HepG2 (cell line): ENCODE measurements around the gene HOXA11. TPM values are rescaled to one million over a fixed set of nuclear protein-coding genes. Genes with fewer than 3 reads are reported as not detected.

Source experiments
- ATAC-seq: fragments of 200-7000 bp; cut with Tn5 transposase; 3 replicates; pipeline ENCODE4 v1.9.1; 2020; ENCODE audit warnings: mild to moderate bottlenecking, moderate library complexity
- BruUV-seq: library from RNA; stranded (reverse); fragments of 400-500 nt; replicated peaks from 2 replicates; lab custom pipeline; 2021; lab: Mats Ljungman, UMichigan
- CTCF ChIA-PET: fragments of 300-600 bp; formaldehyde crosslinking; extraction: SDS; loops from one replicate; lab custom pipeline; 2021; ENCODE audit warnings: low total read pairs, inconsistent platforms, low intra/inter-chr PET ratio; lab: Yijun Ruan, JAX
- POLR2A ChIA-PET: fragments of 350-600 bp; sonication (Branson Sonifier 250); formaldehyde crosslinking; loops from one replicate; lab custom pipeline; 2020; ENCODE audit warnings: antibody characterized with exemption, inconsistent platforms; lab: Yijun Ruan, JAX
- DNase-seq: peaks from one replicate; pipeline ENCODE4 v3.0.0-alpha.2; 2015; ENCODE audit warnings: low spot score
- FAIRE-seq: peaks from 3 replicates; lab custom pipeline; 2011; peaks lifted over from hg19 to GRCh38; lab: Jason Lieb, UNC
- H2AFZ ChIP-seq: one replicate; pipeline ENCODE4 v1.6.1; 2011; ENCODE audit warnings: low read length, inconsistent platforms
- H3K27ac ChIP-seq: fragments of 300-600 bp; 3 replicates; pipeline ENCODE4 v1.8.0; 2011; ENCODE audit warnings: mixed run types, mild to moderate bottlenecking, mixed read lengths, low read length, inconsistent platforms; ENCODE audit not compliant: insufficient read depth; ENCODE audit errors: extremely low read length
- H3K27me3 ChIP-seq, 2 experiments: fragments of 200-600 bp in 1 of 2; 2 replicates in 1 of 2; 3 replicates in 1 of 2; pipeline versions ENCODE4 v1.6.0 to v1.8.0; 2011; ENCODE audit warnings: low read length in 2 of 2, mild to moderate bottlenecking in 2 of 2, moderate library complexity in 2 of 2, inconsistent platforms in 1 of 2; ENCODE audit not compliant: insufficient read depth in 2 of 2, control insufficient read depth in 1 of 2
- H3K36me3 ChIP-seq, 2 experiments: fragments of 200-600 bp in 1 of 2; replicated peaks in 1 of 2; 2 replicates in 1 of 2; 3 replicates in 1 of 2; pipeline versions ENCODE4 v1.5.1 to v1.8.0; 2011; ENCODE audit warnings: low read length in 2 of 2, inconsistent platforms in 1 of 2; ENCODE audit not compliant: insufficient read depth in 2 of 2, control insufficient read depth in 1 of 2
- H3K4me1 ChIP-seq: 2 replicates; pipeline ENCODE4 v1.5.1; 2012; ENCODE audit warnings: low read length, inconsistent platforms; ENCODE audit not compliant: insufficient read depth
- H3K4me2 ChIP-seq: 2 replicates; pipeline ENCODE4 v1.6.0; 2011; ENCODE audit warnings: low read depth, low read length, inconsistent platforms
- H3K4me3 ChIP-seq, 3 experiments: fragments of 200-600 bp in 1 of 3; sonication (generic), shearing (Covaris generic) in 1 of 3; replicated peaks in 1 of 3; 2 replicates each; pipeline ENCODE4 v1.5.1; 2011 to 2016; ENCODE audit warnings: low read length in 3 of 3, inconsistent platforms in 2 of 3, low read depth in 2 of 3, mild to moderate bottlenecking in 2 of 3, control low read depth in 1 of 3, mixed read lengths in 1 of 3; ENCODE audit not compliant: insufficient read depth in 1 of 3
- H3K79me2 ChIP-seq: one replicate; pipeline ENCODE4 v1.6.1; 2011; ENCODE audit warnings: low read length, inconsistent platforms; ENCODE audit not compliant: insufficient read depth
- H3K9ac ChIP-seq: 2 replicates; pipeline ENCODE4 v1.6.0; 2011; ENCODE audit warnings: mild to moderate bottlenecking, low read depth, low read length, inconsistent platforms; ENCODE audit not compliant: insufficient read depth
- H3K9me3 ChIP-seq: 2 replicates; pipeline ENCODE4 v1.5.1; 2012; ENCODE audit warnings: mild to moderate bottlenecking, low read length
- H4K20me1 ChIP-seq: 2 replicates; pipeline ENCODE4 v1.6.0; 2011; ENCODE audit warnings: inconsistent platforms, mild to moderate bottlenecking, low read length, moderate library complexity; ENCODE audit not compliant: insufficient read depth
- GLI4 ChIP-seq: sonication (generic); formaldehyde crosslinking; IDR thresholded peaks from 2 replicates; pipeline ENCODE4 v1.5.1; 2020; ENCODE audit warnings: missing genetic modification reagents, mild to moderate bottlenecking, moderate library complexity, borderline replicate concordance
- WGBS: methylation state at CpG from one replicate; pipeline ENCODE4 v1.1.6; 2017; ENCODE audit warnings: low lambda C conversion rate; 5-methylcytosine and 5-hydroxymethylcytosine counted together
- in situ Hi-C: cut with HindIII; loops from 2 replicates; pipeline ENCODE4 v1.10.0; 2017; ENCODE audit warnings: low pct_unique_long_range_greater_than_20kb; ENCODE audit not compliant: extremely low pct_ligation_motif_present
- intact Hi-C: fragments of 100-400 bp; cut with micrococcal nuclease; formaldehyde crosslinking; loops from one replicate; pipeline ENCODE4 v1.10.0; 2022; ENCODE audit not compliant: unreplicated experiment
- polyA plus RNA-seq, 8 experiments: library from polyadenylated mRNA; depleted of rRNA in 3 of 8; stranded (reverse) in 7 of 8; unstranded in 1 of 8; fragments of >200 nt; fragmentation: Illumina TruSeq in 4 of 8; extraction: Trizol in 4 of 8; gene quantifications; 2 replicates each; pipeline versions ENCODE4 v1.2.1 to v1.2.3, GENCODE V29; 2011 to 2016; ENCODE audit warnings: low read depth in 4 of 8, missing spikeins in 1 of 8, mixed read lengths in 1 of 8; ENCODE audit not compliant: insufficient read depth in 1 of 8
- total RNA-seq, 5 experiments: library from RNA; depleted of rRNA; stranded (reverse); fragments of >200 nt; fragmentation: Illumina TruSeq; extraction: Trizol; gene quantifications; 2 replicates each; pipeline ENCODE4 v1.2.3, GENCODE V29; 2016; ENCODE audit warnings: low read depth in 1 of 5
- TF ChIP-seq, protein P1 (sequence below): sonication (generic); formaldehyde crosslinking; IDR thresholded peaks from 2 replicates; pipeline ENCODE4 v1.4.0; 2020; ENCODE audit warnings: missing genetic modification reagents, borderline replicate concordance
- TF ChIP-seq, protein P2 (sequence below): sonication (generic); formaldehyde crosslinking; conservative IDR thresholded peaks from 2 replicates; pipeline ENCODE4 v1.8.0; 2022; ENCODE audit warnings: low read depth, missing genetic modification reagents
- TF ChIP-seq, protein P3 (sequence below): sonication (generic); formaldehyde crosslinking; IDR thresholded peaks from 2 replicates; pipeline ENCODE4 v1.4.0; 2020; ENCODE audit warnings: mild to moderate bottlenecking, missing genetic modification reagents, borderline replicate concordance

The HOXA11 gene
- total and polyA plus RNA-seq, 2 of the 13 experiments (the other 11 are each of a cell fraction or from before 2014, with no cell fraction given), result not detected

DNA sequence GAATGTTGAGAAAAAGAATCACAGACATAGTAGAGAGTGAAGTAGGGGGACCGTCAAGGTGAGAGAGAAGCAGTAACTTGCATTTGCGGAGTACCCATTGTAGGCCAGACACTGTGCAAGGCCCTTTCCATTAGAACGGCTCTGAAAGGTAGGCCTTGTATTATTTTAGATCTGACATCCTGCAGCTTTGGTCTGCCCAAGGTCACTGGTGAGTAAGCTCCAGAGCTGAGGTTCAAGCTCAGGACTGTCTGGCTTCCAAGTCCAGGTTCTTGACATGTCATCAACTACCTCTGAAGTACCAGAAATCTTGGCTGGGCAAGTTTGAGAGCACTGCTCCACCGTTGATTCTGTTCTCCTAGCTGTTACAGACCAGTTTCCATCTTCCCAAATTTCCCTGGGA is 44.4 kb upstream of the HOXA11 start (continued):
- TF ChIP-seq, protein P1, sequence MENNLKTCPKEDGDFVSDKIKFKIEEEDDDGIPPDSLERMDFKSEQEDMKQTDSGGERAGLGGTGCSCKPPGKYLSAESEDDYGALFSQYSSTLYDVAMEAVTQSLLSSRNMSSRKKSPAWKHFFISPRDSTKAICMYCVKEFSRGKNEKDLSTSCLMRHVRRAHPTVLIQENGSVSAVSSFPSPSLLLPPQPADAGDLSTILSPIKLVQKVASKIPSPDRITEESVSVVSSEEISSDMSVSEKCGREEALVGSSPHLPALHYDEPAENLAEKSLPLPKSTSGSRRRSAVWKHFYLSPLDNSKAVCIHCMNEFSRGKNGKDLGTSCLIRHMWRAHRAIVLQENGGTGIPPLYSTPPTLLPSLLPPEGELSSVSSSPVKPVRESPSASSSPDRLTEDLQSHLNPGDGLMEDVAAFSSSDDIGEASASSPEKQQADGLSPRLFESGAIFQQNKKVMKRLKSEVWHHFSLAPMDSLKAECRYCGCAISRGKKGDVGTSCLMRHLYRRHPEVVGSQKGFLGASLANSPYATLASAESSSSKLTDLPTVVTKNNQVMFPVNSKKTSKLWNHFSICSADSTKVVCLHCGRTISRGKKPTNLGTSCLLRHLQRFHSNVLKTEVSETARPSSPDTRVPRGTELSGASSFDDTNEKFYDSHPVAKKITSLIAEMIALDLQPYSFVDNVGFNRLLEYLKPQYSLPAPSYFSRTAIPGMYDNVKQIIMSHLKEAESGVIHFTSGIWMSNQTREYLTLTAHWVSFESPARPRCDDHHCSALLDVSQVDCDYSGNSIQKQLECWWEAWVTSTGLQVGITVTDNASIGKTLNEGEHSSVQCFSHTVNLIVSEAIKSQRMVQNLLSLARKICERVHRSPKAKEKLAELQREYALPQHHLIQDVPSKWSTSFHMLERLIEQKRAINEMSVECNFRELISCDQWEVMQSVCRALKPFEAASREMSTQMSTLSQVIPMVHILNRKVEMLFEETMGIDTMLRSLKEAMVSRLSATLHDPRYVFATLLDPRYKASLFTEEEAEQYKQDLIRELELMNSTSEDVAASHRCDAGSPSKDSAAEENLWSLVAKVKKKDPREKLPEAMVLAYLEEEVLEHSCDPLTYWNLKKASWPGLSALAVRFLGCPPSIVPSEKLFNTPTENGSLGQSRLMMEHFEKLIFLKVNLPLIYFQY (CRISPR knock-in tag), result no peak
- TF ChIP-seq, protein P2, sequence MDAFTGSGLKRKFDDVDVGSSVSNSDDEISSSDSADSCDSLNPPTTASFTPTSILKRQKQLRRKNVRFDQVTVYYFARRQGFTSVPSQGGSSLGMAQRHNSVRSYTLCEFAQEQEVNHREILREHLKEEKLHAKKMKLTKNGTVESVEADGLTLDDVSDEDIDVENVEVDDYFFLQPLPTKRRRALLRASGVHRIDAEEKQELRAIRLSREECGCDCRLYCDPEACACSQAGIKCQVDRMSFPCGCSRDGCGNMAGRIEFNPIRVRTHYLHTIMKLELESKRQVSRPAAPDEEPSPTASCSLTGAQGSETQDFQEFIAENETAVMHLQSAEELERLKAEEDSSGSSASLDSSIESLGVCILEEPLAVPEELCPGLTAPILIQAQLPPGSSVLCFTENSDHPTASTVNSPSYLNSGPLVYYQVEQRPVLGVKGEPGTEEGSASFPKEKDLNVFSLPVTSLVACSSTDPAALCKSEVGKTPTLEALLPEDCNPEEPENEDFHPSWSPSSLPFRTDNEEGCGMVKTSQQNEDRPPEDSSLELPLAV (CRISPR knock-in tag), result no peak
- TF ChIP-seq, all 625 proteins: peak for 0

DNA sequence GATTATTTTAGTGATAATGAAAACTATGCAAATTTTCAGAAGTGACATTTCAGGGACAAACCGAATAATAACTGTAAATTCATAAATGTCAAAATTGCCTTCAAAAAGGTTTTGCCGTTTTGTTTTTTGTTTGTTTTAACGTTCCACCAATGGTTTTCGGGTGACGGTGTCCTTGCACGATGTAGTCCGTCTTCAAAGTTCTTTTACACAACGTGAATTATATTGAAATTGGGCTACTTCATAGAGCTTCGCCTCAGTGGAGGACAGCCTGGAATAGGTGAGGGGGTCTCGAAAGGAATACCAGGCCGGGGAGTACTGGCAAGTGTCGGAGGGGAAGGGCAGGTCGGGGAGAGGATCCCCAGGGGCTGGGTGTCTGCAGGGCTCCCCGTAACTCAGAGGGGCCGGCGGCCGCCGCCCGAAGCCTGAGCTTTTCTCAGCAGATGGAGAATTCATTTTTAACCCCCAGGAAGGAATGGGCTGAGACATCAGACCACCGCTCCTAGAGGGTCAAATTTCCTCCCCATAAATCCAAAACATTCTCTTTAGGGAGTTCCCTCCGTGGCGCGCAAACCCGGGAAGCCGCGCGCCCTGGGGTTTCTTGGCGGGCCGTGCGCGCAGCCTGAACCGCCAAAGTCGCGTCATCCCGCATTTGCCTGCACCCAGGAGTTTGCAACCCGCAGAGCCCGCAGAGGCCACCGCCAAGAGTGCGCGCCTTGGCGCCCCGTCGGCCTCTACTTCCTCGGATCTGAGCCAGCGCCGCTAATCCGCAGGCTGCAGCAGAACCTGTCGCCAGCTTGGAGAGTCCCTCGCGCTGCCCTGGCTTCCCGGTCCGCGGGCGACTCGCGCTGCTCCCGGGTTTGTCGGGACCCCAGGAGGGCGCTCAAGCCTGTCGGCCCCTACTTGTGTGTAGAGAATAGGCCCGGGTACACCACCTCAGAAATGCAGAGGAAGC is 40.2 kb upstream of the HOXA11 start:
- H3K27me3 ChIP-seq, result peaks cover 0 to 13% of the 10 kb centered on the region in 2 experiments; a peak in 2 of 5 replicates
- WGBS, result 57% methylated on average over 39 of the region's 61 CpGs
- H2AFZ ChIP-seq, result no peak overlapping the region
- TF ChIP-seq GLI4, result no peak
- TF ChIP-seq, protein P3, sequence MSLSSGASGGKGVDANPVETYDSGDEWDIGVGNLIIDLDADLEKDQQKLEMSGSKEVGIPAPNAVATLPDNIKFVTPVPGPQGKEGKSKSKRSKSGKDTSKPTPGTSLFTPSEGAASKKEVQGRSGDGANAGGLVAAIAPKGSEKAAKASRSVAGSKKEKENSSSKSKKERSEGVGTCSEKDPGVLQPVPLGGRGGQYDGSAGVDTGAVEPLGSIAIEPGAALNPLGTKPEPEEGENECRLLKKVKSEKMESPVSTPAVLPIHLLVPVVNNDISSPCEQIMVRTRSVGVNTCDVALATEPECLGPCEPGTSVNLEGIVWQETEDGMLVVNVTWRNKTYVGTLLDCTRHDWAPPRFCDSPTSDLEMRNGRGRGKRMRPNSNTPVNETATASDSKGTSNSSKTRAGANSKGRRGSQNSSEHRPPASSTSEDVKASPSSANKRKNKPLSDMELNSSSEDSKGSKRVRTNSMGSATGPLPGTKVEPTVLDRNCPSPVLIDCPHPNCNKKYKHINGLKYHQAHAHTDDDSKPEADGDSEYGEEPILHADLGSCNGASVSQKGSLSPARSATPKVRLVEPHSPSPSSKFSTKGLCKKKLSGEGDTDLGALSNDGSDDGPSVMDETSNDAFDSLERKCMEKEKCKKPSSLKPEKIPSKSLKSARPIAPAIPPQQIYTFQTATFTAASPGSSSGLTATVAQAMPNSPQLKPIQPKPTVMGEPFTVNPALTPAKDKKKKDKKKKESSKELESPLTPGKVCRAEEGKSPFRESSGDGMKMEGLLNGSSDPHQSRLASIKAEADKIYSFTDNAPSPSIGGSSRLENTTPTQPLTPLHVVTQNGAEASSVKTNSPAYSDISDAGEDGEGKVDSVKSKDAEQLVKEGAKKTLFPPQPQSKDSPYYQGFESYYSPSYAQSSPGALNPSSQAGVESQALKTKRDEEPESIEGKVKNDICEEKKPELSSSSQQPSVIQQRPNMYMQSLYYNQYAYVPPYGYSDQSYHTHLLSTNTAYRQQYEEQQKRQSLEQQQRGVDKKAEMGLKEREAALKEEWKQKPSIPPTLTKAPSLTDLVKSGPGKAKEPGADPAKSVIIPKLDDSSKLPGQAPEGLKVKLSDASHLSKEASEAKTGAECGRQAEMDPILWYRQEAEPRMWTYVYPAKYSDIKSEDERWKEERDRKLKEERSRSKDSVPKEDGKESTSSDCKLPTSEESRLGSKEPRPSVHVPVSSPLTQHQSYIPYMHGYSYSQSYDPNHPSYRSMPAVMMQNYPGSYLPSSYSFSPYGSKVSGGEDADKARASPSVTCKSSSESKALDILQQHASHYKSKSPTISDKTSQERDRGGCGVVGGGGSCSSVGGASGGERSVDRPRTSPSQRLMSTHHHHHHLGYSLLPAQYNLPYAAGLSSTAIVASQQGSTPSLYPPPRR (CRISPR knock-in tag), result no peak

More for the DNA sequence above, 40.2 kb upstream of the HOXA11 start:
- Histone ChIP-seq H3K36me3 (no peaks in the 10 kb centered on the region), H3K27ac (no peak overlapping the region), H3K4me1 (no peaks in the 10 kb centered on the region), H4K20me1 (no peaks in the 10 kb centered on the region), H3K9me3 (no peaks in the 10 kb centered on the region), H3K9ac (no peak overlapping the region), H3K4me2 (no peak overlapping the region), H3K4me3 (no peak overlapping the region), H3K79me2 (no peaks in the 10 kb centered on the region)
- no TSS peak for BruUV-seq
- FAIRE-seq, result no peak
- DNase-seq, result no peak
- in situ Hi-C loops, result no loop called here
- intact Hi-C loops, result no loop called here
- POLR2A ChIA-PET, result no interaction called here
- no peak for ATAC-seq
- CTCF ChIA-PET, result no interaction called here
